ENCODE measurements around the gene ME1.

ME1 gene

DNA sequence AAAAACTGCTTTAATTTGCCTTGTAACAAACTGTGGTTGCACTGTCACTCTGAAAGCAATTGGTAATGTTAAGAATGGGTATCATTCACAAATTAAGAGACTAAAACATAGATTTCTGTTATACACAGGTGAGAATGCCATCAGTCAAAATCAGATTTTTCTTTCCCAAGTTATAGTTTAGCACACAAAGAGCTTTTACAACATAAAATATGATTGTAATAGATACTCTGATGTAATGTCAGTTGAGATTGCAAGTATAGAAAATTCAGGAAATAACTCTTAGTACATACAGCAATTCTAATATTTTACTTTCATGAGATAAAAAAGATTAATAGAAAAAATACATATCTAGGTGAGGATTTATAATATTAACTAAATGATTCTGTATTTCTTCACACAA, 2.3 kb upstream of the ME1 start:
- DNase-seq (ENCODE audit: extremely low read depth in 1 of 2, low read depth in 1 of 2) = no peak

DNA sequence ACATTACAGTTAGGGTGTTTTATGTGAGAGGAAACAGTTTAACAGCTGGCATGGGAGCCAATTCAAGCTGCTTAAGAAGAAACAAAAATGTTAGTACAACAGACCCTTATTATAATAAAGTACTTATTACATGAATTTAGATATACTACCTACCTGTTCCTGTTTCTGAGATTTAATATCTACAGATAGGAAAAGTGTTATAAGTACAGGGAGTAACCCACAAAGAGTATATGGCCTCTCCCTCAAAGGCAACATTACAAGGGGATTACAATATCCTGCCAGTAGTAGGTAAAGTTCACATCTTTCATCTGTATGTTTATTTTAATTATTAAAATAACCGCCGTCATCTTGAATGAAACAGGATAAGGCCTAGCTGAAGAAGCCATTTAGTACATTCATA, 1.8 kb upstream of the ME1 start:
- no peak for DNase-seq (ENCODE audit: extremely low read depth in 1 of 2, low read depth in 1 of 2)

DNA sequence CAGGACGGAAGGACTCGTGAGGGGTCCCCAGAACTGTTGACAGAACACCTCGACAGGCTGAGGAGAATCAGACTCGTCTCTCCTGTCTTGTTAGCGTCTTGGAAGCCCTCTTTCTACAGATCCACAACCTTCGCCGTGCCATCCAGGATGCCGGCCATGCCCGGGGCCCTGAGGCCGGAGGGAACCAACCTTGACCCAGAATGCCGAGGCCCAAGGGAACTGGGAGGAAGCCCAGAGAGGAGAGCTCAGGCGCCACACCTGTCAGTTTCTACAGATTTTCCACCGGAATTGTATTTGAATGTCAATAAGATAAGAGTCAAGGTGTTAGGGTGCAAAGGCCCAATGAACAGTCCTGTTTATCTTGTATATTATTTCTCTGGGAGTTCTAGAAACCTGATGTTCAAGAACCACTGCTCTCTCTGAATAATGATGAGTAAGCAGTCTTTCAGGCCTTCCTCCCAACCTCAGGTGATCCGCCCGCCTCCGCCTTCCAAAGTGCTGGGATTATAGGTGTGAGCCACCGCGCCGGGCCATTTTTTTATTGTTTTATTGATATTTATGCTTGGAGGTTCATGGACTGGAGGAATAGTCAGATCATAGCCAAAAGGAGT, 799 bp upstream of the ME1 start:
- no peak for DNase-seq (ENCODE audit: extremely low read depth in 1 of 2, low read depth in 1 of 2)

DNA sequence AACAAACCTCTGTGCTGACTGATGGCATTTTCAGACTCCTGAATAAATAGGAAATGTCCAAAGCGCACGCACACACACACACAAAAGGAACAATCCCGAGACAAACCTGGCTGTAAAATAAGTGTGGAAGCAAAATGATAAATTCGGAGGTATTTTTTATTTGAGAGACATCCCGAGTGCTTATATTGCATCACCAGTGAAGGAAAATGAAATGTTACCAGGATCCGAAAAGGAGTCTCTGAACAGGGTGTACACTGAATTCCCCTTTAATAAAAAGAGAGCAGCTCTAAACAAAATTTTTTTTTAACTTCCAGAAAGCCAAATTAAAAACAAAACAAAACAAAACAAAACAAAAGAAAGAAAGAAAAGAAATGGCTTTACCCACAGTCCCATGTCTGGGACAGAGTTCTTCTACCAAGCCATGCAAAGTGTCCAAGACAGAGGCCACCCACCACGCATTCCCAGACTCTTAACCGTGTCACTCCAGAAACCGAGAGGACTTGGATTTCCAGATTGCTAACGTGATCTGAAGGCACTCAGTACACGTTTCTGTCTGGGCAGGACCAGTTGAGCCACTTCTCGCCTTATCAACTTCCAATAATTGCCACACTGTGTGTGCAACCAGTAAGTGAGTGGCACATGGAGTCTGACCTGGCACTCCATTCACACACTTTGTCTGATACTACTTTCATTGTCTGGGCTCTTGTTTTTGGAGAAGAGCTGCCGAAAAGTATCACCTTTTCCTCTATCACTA, 817 bp downstream of the ME1 start:
- DNase-seq (ENCODE audit: extremely low read depth in 1 of 2, low read depth in 1 of 2) = no peak

DNA sequence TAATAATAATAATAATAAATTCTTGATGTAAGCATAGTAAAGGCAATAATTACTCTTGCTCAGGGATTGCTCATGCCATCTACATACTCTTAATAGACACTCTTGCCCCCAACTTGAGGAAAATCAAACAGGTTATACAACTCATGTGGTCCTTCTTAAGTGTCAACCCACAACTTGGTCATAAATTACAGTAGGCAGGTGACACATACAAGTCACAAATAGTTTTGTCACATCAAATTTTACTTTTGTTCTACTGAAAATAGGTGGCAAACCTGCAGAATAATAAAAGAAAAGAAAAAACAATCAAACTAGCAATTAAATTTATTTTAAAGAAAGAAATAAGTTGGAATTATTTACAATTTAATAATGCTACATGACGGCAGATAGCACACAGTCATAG, 1.6 kb downstream of the ME1 start:
- no peak for DNase-seq (ENCODE audit: extremely low read depth in 1 of 2, low read depth in 1 of 2)

DNA sequence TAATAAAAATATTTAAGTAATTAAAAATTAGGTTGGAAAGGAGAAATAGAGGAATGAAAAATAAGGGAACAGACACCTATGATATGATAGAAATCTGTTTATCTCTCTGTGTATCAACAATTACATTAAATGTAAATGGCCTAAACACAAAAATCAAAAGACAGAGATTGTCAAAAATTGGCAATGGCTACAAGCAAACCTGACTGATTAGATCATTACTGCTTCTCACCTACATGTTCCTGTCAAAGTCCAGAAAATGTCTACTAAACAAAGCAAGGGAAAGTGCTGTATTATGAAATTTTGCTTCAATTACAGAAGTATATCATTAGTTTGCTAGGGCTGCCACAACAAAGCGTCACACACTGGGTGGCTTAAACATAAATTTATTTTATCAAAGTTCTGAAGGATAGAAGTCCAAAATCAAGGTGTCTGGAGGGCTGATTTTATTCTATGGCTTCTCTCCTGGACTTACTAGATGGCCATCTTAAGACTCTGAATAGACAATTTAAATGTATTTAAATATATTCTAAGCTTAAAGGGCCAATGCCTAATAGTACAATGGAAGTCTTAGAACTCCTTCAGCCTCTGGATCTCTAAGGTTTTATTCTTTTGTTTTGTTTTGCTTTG, 6.3 kb downstream of the ME1 start:
- no peak for DNase-seq (ENCODE audit: extremely low read depth in 1 of 2, low read depth in 1 of 2)

DNA sequence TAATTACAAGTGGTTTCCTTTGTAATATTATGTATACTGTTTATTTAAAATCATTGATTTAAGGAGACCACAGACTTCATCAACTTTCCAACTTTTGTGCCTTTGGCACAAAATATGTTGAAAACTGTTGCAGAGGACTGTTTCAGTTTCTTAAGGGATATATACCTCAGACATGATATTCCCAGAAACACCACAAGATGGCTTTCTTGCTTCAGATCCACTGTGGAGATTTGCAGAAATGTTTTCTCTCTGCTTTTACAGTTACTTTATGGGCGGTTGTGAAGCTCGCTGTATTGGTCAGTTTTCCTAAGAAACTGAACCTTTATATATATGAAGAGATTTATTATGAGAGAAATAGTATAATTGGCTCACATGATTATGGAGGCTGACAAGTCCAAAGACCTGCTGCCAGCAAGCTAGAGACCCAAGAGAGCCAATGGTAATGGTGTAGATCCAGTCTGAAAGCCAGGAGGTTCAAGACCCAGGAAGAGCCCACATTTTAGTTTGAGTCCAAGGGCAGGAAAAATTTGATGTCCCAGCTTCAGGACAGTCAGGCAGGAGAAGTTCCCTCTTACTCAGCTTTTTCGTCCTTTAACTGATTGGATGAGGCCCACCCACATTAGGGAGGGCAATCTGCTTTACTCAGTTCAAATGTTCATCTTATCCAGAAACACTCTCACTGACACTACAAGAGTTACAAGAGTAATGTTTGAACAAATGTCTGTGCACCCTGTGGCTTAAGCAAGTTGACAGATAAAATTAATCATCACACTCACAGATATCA, 12.8 kb downstream of the ME1 start:
- DNase-seq (ENCODE audit: extremely low read depth in 1 of 2, low read depth in 1 of 2) = no peak

DNA sequence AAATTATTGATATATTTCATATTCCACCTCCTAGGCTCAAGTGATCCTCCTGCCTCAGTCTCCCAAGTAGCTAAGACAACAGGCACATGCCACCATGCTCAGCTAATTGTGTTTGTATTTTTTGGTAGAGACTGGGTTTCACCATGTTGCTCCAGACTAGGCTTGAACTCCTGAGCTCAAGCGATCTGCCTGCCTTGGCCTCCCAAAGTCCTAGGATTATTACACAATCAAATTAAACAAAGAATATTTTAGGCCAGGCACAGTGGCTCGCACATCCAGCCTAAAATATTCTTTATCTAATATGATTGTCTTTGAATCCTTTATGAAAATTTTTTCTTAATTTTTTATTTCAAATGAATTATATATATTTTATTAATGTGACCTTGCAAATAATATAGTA, 17.8 kb downstream of the ME1 start:
- no peak for DNase-seq (ENCODE audit: extremely low read depth in 1 of 2, low read depth in 1 of 2)

DNA sequence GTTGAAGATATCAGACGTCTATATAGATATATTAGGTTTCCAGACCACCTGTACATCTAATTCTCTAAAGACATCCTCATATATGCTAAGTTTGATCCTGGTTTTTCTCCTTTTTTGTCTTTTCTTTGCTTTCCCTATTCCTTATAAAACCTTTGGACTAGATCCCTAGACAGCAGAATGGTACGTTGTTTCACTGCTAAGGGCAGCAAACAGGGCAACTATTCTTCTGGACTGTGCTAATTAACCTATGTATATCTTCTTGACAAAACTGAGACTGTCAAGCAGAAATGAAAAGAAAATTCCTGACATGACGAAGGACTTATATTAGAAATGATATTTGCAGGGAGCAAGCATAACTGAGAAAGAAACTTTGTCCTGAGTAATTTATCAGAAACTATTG, 19.1 kb downstream of the ME1 start:
- DNase-seq (ENCODE audit: extremely low read depth in 1 of 2, low read depth in 1 of 2) = no peak

DNA sequence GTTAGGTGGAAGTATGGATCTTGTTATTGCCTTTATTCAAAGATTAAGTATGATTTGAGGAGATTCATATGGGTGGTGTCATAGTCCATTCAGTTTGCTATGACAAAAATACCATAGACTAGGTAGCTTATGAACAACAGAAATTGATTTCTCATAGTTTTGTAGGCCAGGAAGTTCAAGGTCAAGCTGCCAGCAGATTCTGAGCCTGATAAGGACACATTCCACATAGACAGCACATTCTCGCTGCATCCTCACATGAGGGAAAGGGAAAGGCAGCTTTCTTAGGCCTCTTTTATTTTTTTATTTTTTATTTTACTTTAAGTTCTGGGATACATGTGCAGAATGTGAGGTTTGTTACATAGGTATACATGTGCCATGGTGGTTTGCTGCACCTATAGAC, 27.7 kb downstream of the ME1 start:
- no peak for DNase-seq (ENCODE audit: extremely low read depth in 1 of 2, low read depth in 1 of 2)

DNA sequence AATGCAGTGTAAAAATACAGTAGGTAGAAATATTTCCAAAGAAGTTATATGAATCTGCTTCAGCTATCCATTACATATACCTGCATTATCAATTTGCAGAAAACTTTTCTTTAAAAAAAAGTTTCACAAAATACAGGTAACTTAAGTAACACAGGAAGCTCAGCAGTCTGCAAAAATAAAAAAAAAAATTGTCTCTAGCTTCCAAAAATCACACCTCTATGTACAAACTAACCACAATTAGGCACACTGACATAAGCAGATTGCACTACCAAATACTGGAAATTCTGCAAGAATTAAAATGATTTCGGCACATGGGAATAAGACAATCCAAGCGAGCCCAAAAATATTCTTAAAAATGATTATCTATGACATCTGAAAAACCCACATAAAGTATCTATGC, 41.2 kb downstream of the ME1 start:
- no peak for DNase-seq (ENCODE audit: extremely low read depth in 1 of 2, low read depth in 1 of 2)

DNA sequence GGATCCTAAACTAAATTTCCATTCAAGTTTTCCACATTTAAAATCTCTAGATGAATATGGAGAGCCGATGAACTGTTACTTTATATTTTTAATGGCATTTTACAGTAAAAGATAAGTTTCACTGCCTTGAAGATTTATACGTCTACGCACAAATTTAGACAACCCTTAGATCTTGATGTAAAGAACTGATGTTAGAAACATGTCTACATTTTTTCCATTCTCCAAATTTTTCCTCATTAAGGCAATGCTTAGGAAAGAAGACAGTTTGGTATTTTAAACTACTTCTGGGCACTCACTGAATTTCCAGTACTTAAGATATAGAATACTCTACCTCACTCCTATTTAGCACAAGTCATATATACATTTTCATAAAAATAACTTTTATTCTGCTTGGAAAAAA, 45.4 kb downstream of the ME1 start:
- no peak for DNase-seq (ENCODE audit: extremely low read depth in 1 of 2, low read depth in 1 of 2)

DNA sequence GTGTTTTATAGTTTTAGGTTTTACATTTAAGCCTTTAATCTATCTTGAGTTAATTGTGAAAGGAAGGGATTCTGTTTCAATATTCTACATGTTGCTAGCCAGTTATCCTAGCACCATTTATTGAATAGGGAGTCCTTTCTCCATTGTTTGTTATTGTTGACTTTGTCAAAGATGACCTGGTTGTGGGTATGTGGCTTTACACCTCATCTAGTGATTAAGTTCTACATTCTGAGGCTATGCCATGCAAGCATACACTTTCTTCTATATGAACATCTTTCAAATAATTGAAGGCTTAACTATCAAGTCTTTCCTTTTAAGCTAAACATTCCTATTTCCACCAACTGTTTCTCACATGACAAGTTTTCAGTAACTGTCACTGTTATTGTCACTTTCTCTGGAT, 46.1 kb downstream of the ME1 start:
- no peak for DNase-seq (ENCODE audit: extremely low read depth in 1 of 2, low read depth in 1 of 2)

DNA sequence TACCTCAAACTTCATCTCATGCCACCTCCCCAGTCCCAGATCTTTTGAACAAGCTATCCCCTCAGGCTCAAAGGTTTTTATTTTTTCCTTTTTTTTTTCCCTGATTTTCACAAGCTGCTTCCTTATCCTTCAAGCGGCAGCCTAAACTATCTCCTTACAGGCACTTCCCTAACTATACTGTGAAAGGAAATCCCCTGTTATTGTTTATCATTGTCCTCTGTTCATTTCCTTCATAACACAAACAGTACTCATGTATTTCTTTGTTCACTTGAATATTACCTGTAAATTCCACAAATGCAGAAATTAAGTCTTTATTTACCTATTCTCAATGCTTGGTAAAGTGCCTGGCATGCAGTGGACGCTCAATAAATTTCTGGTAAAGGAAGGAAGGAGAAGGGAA, 48.9 kb downstream of the ME1 start:
- no peak for DNase-seq (ENCODE audit: extremely low read depth in 1 of 2, low read depth in 1 of 2)

DNA sequence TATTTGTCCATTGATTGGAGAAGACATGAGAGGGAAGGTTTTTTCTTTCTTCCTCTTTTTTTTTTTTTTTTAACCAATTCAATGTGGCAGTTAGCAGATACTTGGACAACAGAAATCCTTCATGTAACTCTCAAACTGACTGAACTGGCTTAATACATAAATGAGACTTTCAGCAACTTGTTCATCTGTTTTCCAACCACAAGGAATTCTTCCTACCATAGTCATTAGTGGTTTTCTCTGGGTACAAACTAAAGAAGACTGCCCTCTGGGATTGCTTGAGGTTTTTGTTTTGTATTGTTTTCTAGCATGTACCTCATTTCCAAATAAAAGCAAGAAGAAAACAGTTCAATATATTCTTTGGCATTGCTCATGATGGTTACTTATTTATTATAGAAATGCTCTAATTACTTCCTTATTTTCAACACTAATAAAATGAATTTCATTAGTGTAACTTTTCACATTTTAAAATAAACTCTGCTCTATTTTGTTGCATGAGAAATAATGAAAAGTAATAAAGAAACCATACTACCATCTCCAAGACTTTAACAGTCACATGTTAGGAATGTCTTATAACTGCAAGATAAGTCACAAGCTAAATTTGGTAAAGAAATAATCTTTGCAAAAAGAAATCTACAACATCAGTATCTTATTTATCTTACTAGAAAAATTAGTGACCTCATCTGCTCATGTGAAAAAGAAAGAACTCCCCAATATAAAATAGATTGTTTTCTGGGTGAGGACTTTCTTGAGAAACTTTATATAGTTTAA, 52.0 kb downstream of the ME1 start:
- no peak for DNase-seq (ENCODE audit: extremely low read depth in 1 of 2, low read depth in 1 of 2)

DNA sequence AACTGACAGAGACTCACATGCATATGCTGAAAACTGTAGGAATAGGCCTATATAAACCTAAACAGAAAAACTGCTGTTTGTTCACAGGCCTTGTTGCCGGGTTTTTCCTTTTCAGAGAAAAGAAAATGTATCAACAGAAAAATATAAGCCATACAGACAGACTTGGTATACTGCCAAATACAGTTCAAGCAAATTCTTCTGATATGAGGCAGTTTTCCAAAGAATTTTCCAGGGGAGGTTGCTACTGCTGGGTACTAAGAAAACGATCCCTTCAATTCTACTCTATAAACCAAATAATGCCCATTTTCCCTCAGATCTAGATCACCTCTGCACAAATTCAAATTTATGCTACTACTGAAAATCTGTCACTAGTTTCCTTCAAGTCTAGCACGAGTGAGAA, 59.4 kb downstream of the ME1 start:
- DNase-seq (ENCODE audit: extremely low read depth in 1 of 2, low read depth in 1 of 2) = no peak

DNA sequence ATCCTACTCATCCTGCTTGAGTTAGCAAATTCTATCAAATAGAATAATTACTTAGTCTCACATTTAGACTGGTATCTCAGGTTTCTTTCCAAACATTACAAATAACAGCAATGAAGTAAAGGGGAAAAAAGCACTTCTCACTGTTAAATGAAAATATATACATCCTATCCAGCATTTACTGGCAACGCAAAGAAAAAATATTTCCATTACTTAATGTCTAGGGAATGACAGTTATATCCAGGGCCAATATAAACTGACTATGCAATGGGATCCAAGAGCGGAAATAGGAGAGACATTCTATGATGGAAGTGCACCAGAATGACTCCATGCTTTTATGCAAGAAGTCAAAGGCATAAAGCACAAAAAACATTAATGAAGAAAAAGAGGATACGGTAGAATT, 60.3 kb downstream of the ME1 start:
- no peak for DNase-seq (ENCODE audit: extremely low read depth in 1 of 2, low read depth in 1 of 2)

DNA sequence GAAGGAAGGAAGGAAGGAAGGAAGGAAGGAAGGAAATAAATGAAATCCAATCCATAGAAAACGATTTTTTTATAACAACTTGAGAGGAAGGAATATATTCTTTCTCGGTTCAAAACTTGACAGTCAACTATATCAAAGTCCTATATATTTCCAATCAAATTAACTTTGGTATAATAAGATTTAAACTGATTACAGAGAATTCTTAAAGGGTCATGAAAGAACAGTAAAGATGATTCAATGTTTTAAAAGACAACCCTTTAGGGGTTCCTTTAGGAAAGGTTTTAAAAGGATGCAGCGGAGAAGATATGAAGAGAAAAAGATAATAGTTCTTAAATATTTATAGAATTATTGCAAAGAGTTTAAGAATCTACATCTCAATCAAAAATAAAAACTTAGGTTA, 61.2 kb downstream of the ME1 start:
- DNase-seq (ENCODE audit: extremely low read depth in 1 of 2, low read depth in 1 of 2) = no peak

DNA sequence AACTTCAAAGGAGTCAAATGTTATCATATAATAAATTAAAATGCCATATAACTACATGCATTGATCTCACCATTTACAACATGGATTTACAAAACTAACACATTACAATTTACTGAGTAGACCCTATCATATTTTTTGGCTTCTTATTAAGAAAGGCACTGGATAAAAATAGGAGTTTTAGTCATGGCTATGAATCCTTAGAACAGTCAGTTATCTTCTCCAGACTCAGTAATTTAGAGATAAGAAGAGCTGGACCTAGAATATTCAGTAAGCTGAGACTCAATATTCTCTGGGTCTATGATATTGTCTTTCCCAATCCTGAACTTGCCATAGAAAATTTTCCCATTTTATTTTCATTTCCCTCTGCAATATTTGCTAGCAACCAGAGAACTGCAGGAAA, 62.3 kb downstream of the ME1 start:
- no peak for DNase-seq (ENCODE audit: extremely low read depth in 1 of 2, low read depth in 1 of 2)

DNA sequence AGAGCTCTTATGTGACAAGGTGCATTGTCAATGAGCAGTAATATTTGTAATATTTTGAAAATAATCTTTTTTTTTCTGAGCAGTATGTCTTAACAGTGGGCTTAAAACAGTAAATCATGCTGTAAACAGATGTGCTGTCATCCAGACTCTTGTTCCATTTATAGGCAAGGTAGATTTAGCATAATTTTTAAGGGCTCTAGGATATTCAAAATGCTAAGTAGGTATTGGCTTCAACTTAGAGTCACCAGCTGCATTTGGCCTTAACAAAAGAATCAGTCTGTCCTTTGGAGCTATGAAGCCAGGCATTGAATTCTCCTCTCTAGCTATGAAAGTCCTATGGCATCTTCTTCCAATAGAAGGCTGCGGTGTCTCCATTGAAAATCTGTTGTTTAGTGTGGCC, 63.7 kb downstream of the ME1 start:
- DNase-seq (ENCODE audit: extremely low read depth in 1 of 2, low read depth in 1 of 2) = no peak

DNA sequence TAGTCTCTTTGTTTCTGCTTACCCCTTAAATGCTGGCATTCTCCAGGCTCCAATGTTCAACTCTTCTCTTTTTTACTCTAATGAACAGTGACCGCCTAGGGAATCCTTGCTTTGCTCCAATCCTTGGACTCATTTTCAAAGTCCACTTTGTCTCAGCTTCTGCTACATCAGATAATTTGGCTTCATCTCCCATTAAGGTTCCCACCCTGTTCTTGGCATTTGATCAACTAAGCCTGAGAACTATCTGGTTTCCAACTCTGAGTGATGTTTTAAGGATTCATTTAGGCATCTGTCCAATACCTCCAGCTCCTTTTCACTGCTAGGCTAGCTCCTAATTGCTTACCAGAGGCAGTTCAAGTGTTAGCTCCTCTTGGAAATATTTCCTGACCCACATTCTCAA, 64.9 kb downstream of the ME1 start:
- DNase-seq (ENCODE audit: extremely low read depth in 1 of 2, low read depth in 1 of 2) = no peak
